Stimulated activated memory B cell treated with anti-CD40 and anti-IgM and Interleukin-4, amounts not matched to agents 10 μg/mL and 1 μg/mL and 100 μg/mL, for 72 hours (primary cell): Measurements from ENCODE around the gene CIDEA.
"Not testable (repeated sequence)": the region's sequence is repeated elsewhere in the genome, so short reads cannot be mapped to it uniquely, and the experiment has no call there.

Experiments
- ATAC-seq: fragments of 150-1000 bp; cut with Tn5 transposase; 2 replicates; pipeline ENCODE4 v1.10.0; 2021
- H3K27ac Mint-ChIP-seq: one replicate; pipeline ENCODE4 v1.8.0; 2022; ENCODE audit warnings: mild to moderate bottlenecking, mixed read lengths
- H3K27me3 Mint-ChIP-seq: one replicate; pipeline ENCODE4 v1.8.0; 2022; ENCODE audit warnings: mixed read lengths
- H3K36me3 Mint-ChIP-seq: one replicate; pipeline ENCODE4 v1.8.0; 2022; ENCODE audit warnings: mixed read lengths
- H3K4me1 Mint-ChIP-seq: one replicate; pipeline ENCODE4 v1.8.0; 2022; ENCODE audit warnings: mixed read lengths
- H3K4me3 Mint-ChIP-seq: one replicate; pipeline ENCODE4 v1.8.0; 2022; ENCODE audit warnings: mild to moderate bottlenecking, moderate library complexity, mixed read lengths
- H3K9me3 Mint-ChIP-seq: one replicate; pipeline ENCODE4 v1.8.0; 2022; ENCODE audit warnings: mixed read lengths

CIDEA gene

GRCh38 chr18:12254136-12254819, at the start of gene CIDEA:
Gene CIDEA (plus strand): TSS chr18:12254361. CDS start chr18:12254384, 23 bp downstream.
- Mint-ChIP-seq H3K36me3 (no peaks in the 10 kb centered on the region), H3K27me3 (peaks cover 92% of the 10 kb centered on the region), H3K4me3 (no peak within 1 kb of the TSS), H3K9me3 (no peaks in the 10 kb centered on the region), H3K4me1 (peaks cover 5% of the 10 kb centered on the region), H3K27ac (no peak within 1 kb of the TSS)
- ATAC-seq, result no peak

GRCh38 chr18:12208296-12209153, 45.6 kb upstream of the CIDEA start:
- not testable (repeated sequence) for H3K4me3 Mint-ChIP-seq, H3K4me1 Mint-ChIP-seq, H3K27ac Mint-ChIP-seq, ATAC-seq, H3K9me3 Mint-ChIP-seq, H3K36me3 Mint-ChIP-seq, H3K27me3 Mint-ChIP-seq

- not testable (repeated sequence) for H3K9me3 Mint-ChIP-seq, ATAC-seq, H3K4me1 Mint-ChIP-seq, H3K27ac Mint-ChIP-seq, H3K4me3 Mint-ChIP-seq, H3K36me3 Mint-ChIP-seq
- H3K27me3 Mint-ChIP-seq, result peaks cover 22% of the 10 kb centered on the region
Measured at GRCh38 chr18:12212308-12212707, 41.9 kb upstream of the CIDEA start.

GRCh38 chr18:12214296-12215005, 39.7 kb upstream of the CIDEA start:
- H3K36me3 Mint-ChIP-seq, H3K4me1 Mint-ChIP-seq, H3K9me3 Mint-ChIP-seq, H3K4me3 Mint-ChIP-seq, H3K27ac Mint-ChIP-seq: not testable (repeated sequence)
- peaks cover 21% of the 10 kb centered on the region for H3K27me3 Mint-ChIP-seq
- ATAC-seq, result peak; percentile 41

GRCh38 chr18:12216471-12216870, 37.7 kb upstream of the CIDEA start:
- H3K27me3 Mint-ChIP-seq, result peaks cover 12% of the 10 kb centered on the region
- not testable (repeated sequence) for ATAC-seq, H3K27ac Mint-ChIP-seq, H3K4me3 Mint-ChIP-seq, H3K36me3 Mint-ChIP-seq, H3K4me1 Mint-ChIP-seq, H3K9me3 Mint-ChIP-seq

GRCh38 chr18:12218603-12219002, 35.6 kb upstream of the CIDEA start:
- not testable (repeated sequence) for ATAC-seq, H3K27ac Mint-ChIP-seq, H3K9me3 Mint-ChIP-seq, H3K4me1 Mint-ChIP-seq, H3K4me3 Mint-ChIP-seq, H3K36me3 Mint-ChIP-seq
- peaks cover 12% of the 10 kb centered on the region for H3K27me3 Mint-ChIP-seq

GRCh38 chr18:12222041-12222440, 32.1 kb upstream of the CIDEA start:
- not testable (repeated sequence) for H3K27me3 Mint-ChIP-seq, H3K9me3 Mint-ChIP-seq, H3K36me3 Mint-ChIP-seq, ATAC-seq, H3K4me1 Mint-ChIP-seq, H3K27ac Mint-ChIP-seq, H3K4me3 Mint-ChIP-seq

- H3K27me3 Mint-ChIP-seq, H3K4me3 Mint-ChIP-seq, H3K27ac Mint-ChIP-seq, H3K36me3 Mint-ChIP-seq, H3K4me1 Mint-ChIP-seq, ATAC-seq, H3K9me3 Mint-ChIP-seq: not testable (repeated sequence)
Measured at GRCh38 chr18:12223326-12223725, 30.8 kb upstream of the CIDEA start.

- H3K27ac Mint-ChIP-seq, H3K4me3 Mint-ChIP-seq, ATAC-seq, H3K9me3 Mint-ChIP-seq, H3K4me1 Mint-ChIP-seq, H3K36me3 Mint-ChIP-seq: not testable (repeated sequence)
- peaks cover 20% of the 10 kb centered on the region for H3K27me3 Mint-ChIP-seq
Measured at GRCh38 chr18:12226807-12227206, 27.4 kb upstream of the CIDEA start.

GRCh38 chr18:12227399-12228186, 26.6 kb upstream of the CIDEA start:
- H3K9me3 Mint-ChIP-seq, H3K27ac Mint-ChIP-seq, H3K36me3 Mint-ChIP-seq, ATAC-seq, H3K4me3 Mint-ChIP-seq, H3K4me1 Mint-ChIP-seq: not testable (repeated sequence)
- peaks cover 25% of the 10 kb centered on the region for H3K27me3 Mint-ChIP-seq

- not testable (repeated sequence) for ATAC-seq, H3K4me3 Mint-ChIP-seq, H3K36me3 Mint-ChIP-seq, H3K4me1 Mint-ChIP-seq, H3K9me3 Mint-ChIP-seq, H3K27ac Mint-ChIP-seq
- H3K27me3 Mint-ChIP-seq, result peaks cover 25% of the 10 kb centered on the region
Measured at GRCh38 chr18:12228308-12228707, 25.9 kb upstream of the CIDEA start.

- peaks cover 37% of the 10 kb centered on the region for H3K27me3 Mint-ChIP-seq
- H3K9me3 Mint-ChIP-seq, H3K4me3 Mint-ChIP-seq, H3K4me1 Mint-ChIP-seq, H3K36me3 Mint-ChIP-seq, H3K27ac Mint-ChIP-seq, ATAC-seq: not testable (repeated sequence)
Measured at GRCh38 chr18:12230561-12230960, 23.6 kb upstream of the CIDEA start.

- Mint-ChIP-seq H3K9me3 (no peaks in the 10 kb centered on the region), H3K27ac (no peak overlapping the region), H3K36me3 (no peaks in the 10 kb centered on the region), H3K4me1 (no peaks in the 10 kb centered on the region), H3K27me3 (peaks cover 44% of the 10 kb centered on the region), H3K4me3 (no peak overlapping the region)
- peak; percentile 40 for ATAC-seq
Measured at GRCh38 chr18:12231040-12231882, 22.9 kb upstream of the CIDEA start.

GRCh38 chr18:12231986-12232385, 22.2 kb upstream of the CIDEA start:
- Mint-ChIP-seq H3K9me3 (no peaks in the 10 kb centered on the region), H3K27me3 (peaks cover 51% of the 10 kb centered on the region), H3K27ac (no peak overlapping the region), H3K36me3 (no peaks in the 10 kb centered on the region), H3K4me1 (no peaks in the 10 kb centered on the region), H3K4me3 (no peak overlapping the region)
- ATAC-seq, result no peak
